ENCODE results near the gene ZRANB3. TPM values are rescaled to one million over a fixed set of nuclear protein-coding genes. Genes with fewer than 3 reads are reported as not detected.

Gene ZRANB3
- total and polyA plus RNA-seq, 2 donors (not counting 3 experiments of a cell fraction or from before 2014, with no cell fraction given), result 2.2 to 6.0 TPM

DNA sequence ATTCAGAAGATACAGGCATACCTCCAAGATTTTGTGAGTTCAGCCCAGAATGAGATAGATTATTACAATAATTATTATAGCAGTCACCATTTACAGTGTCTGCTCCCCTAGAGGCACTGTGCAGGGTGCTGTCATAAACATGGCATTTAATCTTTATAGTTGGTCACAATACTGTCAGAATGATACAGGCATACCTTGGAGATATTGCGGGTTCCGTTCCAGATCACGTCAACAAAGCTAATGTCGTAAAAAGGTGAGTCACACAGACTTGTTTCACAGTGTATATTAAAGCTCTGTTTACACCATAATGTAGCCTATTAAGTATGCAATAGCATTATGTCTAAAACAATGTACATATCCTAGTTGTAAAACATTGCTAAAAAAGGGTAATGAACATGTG is 45.6 kb downstream of the ZRANB3 start:
- Histone ChIP-seq H3K4me2 (ENCODE audit: insufficient read depth, low read length) (no peak overlapping the region), H3K9ac (replicated peaks; ENCODE audit: extremely low read depth, insufficient read depth, low read length) (no peak overlapping the region), H3K4me1 (ENCODE audit: control insufficient read depth, extremely low read depth, insufficient read depth, low read length) (no peaks in the 10 kb centered on the region), H3K79me2 (ENCODE audit: control insufficient read depth, insufficient read depth, low read length) (no peaks in the 10 kb centered on the region), H2AFZ (ENCODE audit: low read depth, low read length) (no peak overlapping the region), H3K27ac (ENCODE audit: insufficient read depth, low read depth, low read length) (no peak overlapping the region), H4K20me1 (replicated peaks; ENCODE audit: control insufficient read depth, extremely low read depth, insufficient read depth, low read length) (no peaks in the 10 kb centered on the region), H3K4me3 (replicated peaks in 1 of 3; ENCODE audit: insufficient read depth in 1 of 3, low read depth in 1 of 3, low read length in 3 of 3) (no peak overlapping the region), H3K9me1 (replicated peaks; ENCODE audit: control insufficient read depth, extremely low read depth, insufficient read depth, low read length) (no peaks in the 10 kb centered on the region), H3K9me3 (replicated peaks; ENCODE audit: control insufficient read depth, insufficient read depth, low read length) (no peaks in the 10 kb centered on the region), H3K27me3 (ENCODE audit: control insufficient read depth in 2 of 2, insufficient read depth in 2 of 2, low read length in 2 of 2) (no peaks in the 10 kb centered on the region), H3K36me3 (ENCODE audit: control insufficient read depth in 2 of 2, extremely low read depth in 1 of 2, insufficient read depth in 2 of 2, low read length in 2 of 2) (no peaks in the 10 kb centered on the region)
- POLR2A ChIA-PET, result no interaction called here
- TF ChIP-seq GATA2 (IDR thresholded peaks at IDR 0.05; ENCODE audit: insufficient read depth, insufficient read length, low read depth, low read length) (no peak), JUN (IDR thresholded peaks at IDR 0.05; ENCODE audit: borderline replicate concordance, insufficient read depth, insufficient read length, low read depth) (no peak), POLR2A (IDR thresholded peaks at IDR 0.05; ENCODE audit: low read depth, low read length) (no peak), FOS (IDR thresholded peaks at IDR 0.05; ENCODE audit: borderline replicate concordance, insufficient read depth, low read length) (no peak), POLR2AphosphoS5 (IDR thresholded peaks at IDR 0.05; ENCODE audit: insufficient read depth, low read depth, low read length) (no peak), EZH2 (IDR thresholded peaks at IDR 0.05; ENCODE audit: borderline replicate concordance, low read depth, low read length, severe bottlenecking) (no peak), MYC (IDR thresholded peaks at IDR 0.05; ENCODE audit: low read depth, low read length) (no peak)
- TF ChIP-seq, protein P1, sequence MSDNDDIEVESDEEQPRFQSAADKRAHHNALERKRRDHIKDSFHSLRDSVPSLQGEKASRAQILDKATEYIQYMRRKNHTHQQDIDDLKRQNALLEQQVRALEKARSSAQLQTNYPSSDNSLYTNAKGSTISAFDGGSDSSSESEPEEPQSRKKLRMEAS (IDR thresholded peaks at IDR 0.05; ENCODE audit: insufficient read depth, insufficient read length), result no peak
- TF ChIP-seq, protein P2, sequence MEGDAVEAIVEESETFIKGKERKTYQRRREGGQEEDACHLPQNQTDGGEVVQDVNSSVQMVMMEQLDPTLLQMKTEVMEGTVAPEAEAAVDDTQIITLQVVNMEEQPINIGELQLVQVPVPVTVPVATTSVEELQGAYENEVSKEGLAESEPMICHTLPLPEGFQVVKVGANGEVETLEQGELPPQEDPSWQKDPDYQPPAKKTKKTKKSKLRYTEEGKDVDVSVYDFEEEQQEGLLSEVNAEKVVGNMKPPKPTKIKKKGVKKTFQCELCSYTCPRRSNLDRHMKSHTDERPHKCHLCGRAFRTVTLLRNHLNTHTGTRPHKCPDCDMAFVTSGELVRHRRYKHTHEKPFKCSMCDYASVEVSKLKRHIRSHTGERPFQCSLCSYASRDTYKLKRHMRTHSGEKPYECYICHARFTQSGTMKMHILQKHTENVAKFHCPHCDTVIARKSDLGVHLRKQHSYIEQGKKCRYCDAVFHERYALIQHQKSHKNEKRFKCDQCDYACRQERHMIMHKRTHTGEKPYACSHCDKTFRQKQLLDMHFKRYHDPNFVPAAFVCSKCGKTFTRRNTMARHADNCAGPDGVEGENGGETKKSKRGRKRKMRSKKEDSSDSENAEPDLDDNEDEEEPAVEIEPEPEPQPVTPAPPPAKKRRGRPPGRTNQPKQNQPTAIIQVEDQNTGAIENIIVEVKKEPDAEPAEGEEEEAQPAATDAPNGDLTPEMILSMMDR (IDR thresholded peaks at IDR 0.05; ENCODE audit: extremely low read depth in 1 of 2, insufficient read depth in 1 of 2, low read depth in 1 of 2, low read length in 2 of 2), result no peak
- intact Hi-C loops (cut with micrococcal nuclease), result no loop called here
- FAIRE-seq, result no peak
- dilution Hi-C loops (cut with MboI; ENCODE audit: extremely low pct_ligation_motif_present, low sequenced_read_pairs), result no loop called here
- no peak for DNase-seq (ENCODE audit: low read depth, low spot score)
- no TSS peak for BruUV-seq (replicated peaks)
- CTCF ChIA-PET, result interaction anchor here (1.7 kb wide), 1 partner anchor 12 kb away, joined by 6 read pairs; no protein-coding TSS in a partner anchor

Data from endothelial cell of umbilical vein (primary cell).